GM10266 (cell line): ENCODE measurements around the gene UGT3A2.
"Not testable (repeated sequence)": the region's sequence is repeated elsewhere in the genome, so short reads cannot be mapped to it uniquely, and the experiment has no call there.

ENCODE experiments used
- DNase-seq: peaks from one replicate; pipeline ENCODE4 v3.0.0; 2012; ENCODE audit errors: extremely low spot score
- TF ChIP-seq, protein P1 (sequence below): IDR thresholded peaks from 2 replicates; pipeline ENCODE4 v1.5.1; 2012; ENCODE audit warnings: mild to moderate bottlenecking, low read depth; ENCODE audit not compliant: control insufficient read depth, insufficient read depth; ENCODE audit errors: missing control alignments

UGT3A2 gene

DNA sequence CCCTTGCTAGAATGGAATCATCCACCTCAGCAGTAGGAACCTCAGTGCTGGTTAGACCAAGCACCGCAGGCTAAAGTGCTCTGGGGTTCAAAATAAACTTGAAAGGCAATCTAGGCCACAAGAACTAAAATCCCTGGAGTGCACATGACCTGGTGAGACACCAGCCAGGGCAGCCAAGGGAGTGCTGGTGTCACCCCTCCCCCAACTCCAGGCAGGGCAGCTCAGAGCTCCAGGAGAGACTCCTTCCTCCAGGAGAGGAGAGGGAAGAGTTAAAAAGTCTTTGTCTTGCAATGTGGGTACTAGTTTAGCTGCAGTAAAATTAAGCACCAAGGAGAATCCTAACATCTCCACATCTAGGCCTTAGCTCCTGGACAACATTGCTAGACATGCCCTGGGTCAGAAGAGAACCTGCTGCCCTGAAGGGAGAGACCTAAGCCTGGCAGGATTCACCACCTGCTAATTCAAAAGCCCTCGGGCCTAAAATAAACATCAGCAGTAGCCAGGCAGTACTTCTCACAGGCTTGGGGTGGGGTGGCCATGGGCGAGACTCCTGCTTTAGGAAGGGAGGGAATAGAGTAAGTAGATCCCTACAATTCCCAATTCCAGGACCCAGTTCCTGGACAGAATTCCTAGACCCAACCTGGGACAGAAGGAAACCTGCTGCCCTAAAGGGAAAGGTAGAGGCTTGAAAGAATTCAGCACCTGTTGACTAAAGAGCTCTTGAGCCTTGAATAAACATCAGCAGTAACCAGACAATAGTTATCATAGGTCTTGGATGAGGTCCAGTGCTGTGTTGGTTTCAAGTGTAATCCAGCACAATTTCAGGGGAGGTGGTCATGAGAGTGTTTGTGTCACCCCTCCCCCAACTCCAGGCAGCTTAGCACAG is 25.8 kb downstream of the UGT3A2 start:
- no peak for DNase-seq
- TF ChIP-seq, protein P1, sequence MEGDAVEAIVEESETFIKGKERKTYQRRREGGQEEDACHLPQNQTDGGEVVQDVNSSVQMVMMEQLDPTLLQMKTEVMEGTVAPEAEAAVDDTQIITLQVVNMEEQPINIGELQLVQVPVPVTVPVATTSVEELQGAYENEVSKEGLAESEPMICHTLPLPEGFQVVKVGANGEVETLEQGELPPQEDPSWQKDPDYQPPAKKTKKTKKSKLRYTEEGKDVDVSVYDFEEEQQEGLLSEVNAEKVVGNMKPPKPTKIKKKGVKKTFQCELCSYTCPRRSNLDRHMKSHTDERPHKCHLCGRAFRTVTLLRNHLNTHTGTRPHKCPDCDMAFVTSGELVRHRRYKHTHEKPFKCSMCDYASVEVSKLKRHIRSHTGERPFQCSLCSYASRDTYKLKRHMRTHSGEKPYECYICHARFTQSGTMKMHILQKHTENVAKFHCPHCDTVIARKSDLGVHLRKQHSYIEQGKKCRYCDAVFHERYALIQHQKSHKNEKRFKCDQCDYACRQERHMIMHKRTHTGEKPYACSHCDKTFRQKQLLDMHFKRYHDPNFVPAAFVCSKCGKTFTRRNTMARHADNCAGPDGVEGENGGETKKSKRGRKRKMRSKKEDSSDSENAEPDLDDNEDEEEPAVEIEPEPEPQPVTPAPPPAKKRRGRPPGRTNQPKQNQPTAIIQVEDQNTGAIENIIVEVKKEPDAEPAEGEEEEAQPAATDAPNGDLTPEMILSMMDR: no peak

DNA sequence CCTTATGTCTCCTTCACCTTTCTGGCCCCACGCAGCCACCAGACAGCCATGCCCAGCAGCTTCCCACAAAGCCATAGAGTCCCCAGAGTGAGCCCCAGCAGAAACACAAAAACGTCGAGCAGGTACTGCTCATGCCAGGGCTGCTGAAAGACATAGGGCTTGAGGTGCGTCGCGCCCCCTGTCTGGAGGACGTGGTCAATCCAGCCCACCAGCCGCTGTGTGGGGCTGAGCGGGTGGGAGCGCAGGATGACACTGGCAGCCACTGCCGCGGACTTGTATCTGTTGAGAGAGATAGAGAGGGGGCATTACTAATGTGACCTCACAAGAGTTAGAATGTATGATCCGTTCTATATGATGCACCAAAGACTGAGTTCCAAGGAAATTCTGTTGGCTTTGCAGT is 31.0 kb downstream of the UGT3A2 start:
- TF ChIP-seq, protein P1: no peak
- no peak for DNase-seq

DNA sequence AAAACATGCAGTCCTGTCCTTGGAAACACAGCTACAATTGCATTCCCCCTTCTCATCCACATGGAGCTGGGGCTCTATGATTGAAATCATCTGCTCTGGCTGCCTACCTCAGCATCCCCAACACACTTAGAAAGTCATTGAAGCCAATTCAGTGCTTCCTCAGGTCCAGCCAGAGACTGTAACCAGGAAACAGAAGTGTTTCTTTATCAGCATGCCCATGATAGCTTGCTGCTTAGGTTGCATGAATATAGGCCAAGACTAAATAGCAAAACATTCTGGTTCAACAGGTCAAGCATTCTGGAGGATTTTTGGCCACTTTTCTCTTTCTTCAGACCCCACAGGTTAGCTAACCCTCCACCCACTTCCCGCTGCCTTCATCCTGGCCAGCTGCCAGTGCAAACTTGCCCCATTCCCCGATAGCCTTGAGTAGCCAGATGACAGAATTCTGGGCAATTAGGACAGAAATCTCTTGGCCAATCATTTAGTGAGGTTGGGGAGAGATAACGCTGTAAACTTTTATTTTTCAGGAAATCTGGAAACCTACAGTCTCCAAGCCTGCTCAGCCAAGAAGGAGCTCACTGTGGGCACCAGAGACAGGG is 32.0 kb downstream of the UGT3A2 start:
- not testable (repeated sequence) for DNase-seq

DNA sequence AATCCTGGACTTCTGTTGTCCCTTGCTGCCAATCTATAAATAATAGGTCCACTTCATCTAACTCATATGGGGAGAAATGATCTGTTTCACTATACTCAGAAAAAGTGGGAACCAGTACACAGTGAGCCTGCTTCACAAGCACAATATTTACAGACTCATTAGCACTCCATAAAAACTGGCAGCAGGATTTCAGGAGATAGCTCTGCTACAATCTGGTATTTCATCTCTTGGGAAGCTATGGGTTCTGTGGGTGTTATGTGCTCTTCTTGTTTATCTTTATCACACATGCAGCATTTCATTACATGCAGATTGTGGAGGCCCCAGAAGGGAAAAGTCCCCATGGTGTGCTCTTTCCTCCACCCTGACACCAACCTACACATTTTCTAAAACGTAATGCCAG is 33.2 kb downstream of the UGT3A2 start:
- no peak for DNase-seq
- TF ChIP-seq, protein P1: no peak

DNA sequence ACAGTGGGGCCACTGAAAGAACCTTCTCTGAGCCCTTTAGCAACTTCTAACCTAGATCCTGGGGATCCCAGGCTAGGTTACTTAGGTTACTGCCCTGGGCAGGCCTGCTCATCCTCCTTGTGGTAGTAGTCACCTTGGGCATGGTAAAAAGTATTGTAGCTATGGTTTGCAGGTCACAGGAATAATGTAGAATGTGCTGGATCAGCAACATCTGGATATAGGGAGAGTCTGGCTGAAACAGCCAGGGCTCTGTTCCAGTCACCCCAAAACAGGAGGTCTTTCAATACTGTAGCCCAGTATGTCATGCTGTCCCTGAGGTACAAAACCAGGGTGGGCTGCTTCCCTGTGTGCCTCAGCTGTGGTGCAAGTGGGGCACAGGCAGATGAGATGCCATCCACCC is 33.6 kb downstream of the UGT3A2 start:
- DNase-seq: no peak
- TF ChIP-seq, protein P1: no peak

DNA sequence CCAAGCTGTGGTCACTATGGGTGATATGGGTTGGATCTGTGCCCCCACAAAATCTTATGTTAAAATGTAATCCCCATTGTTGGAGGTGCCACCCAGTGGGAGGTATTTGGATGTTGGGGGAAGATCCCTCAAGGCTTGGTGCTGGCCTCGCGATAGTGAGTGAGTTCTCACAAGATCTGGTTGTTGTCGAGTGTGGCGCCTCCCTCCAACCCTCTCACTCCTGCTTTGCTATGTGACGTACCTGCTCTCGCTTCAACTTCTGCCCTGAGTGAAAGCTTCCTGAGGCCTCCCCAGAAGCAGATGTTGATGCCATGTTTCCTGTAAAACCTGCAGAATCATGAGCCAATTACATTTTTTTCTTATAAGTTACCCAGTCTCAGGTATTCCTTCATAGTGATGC is 35.5 kb downstream of the UGT3A2 start:
- no peak for DNase-seq
- TF ChIP-seq, protein P1: no peak

DNA sequence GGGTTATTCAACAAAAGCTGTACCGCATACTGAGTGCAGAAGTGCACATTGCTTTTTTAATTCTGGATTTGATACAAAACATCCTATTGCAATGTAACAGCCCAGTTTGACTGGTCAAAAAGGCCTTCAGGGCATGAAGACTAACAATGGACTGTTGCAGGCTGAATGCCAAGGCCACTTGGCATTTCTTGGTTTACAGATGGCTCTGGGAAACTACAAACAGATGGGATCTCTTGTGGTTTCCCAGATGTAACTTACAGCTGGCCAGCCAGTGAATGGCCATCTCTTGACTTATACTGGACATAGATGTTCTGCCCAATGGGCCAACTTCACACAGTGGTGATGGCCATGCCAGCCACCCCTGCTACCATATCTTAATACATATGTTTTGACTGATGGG is 36.8 kb downstream of the UGT3A2 start:
- TF ChIP-seq, protein P1: no peak
- DNase-seq: no peak
